ENCODE results near the gene WNK3.

WNK3 gene

DNA sequence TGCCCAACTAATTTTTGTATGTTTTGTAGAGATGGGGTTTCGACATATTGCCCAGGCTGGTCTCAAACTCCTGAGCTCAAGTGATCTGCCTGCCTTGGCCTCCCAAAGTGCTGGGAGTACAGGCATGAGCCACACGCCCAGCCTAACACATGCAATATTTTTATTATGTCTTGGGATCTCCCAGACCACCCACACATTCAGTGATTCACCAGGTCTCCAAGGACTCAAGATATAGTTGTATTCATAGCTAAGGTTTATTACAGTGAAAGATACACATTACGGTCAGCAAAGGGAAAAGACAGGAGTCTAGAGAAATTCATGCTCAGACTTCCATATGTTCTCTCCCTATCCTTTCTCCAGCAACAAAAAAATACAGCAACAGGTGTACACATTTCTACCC is 149.3 kb downstream of the WNK3 start:
- no peak overlapping the region for H3K4me3 ChIP-seq (replicated peaks; ENCODE audit: low read depth, low read length)
- DNase-seq (ENCODE audit: extremely low read depth, low read depth): no peak
- no peak for TF ChIP-seq CTCF (IDR thresholded peaks at IDR 0.05; ENCODE audit: low read depth, low read length, missing control alignments)

DNA sequence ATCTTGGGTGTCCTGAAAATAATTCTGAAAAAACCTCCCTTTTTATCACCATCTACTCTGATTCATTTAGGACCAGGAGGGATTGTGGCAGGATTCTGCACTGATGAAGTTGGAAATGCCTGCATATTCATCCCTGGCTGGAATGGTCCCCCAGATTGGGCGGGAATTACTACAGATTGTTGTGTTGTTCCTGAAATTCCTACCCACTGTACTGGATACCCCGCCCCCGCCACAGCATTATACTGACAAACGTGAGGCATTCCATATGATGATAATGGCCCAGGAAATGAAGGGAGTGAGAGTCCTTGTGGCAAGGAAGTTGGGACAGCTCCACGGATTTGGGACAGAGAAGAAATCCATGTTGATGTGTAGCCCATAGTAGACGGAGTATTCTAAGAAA is 159.6 kb downstream of the WNK3 start:
- H3K4me3 ChIP-seq (replicated peaks; ENCODE audit: low read depth, low read length): no peak overlapping the region
- DNase-seq (ENCODE audit: extremely low read depth, low read depth): no peak
- TF ChIP-seq CTCF (IDR thresholded peaks at IDR 0.05; ENCODE audit: low read depth, low read length, missing control alignments): no peak

- H3K4me3 ChIP-seq (replicated peaks; ENCODE audit: low read depth, low read length): no peak overlapping the region
- no peak for TF ChIP-seq CTCF (IDR thresholded peaks at IDR 0.05; ENCODE audit: low read depth, low read length, missing control alignments)
- DNase-seq (ENCODE audit: extremely low read depth, low read depth): no peak
Observed at GRCh38 chrX:54194982-54195588, 162.8 kb downstream of the WNK3 start.

DNA sequence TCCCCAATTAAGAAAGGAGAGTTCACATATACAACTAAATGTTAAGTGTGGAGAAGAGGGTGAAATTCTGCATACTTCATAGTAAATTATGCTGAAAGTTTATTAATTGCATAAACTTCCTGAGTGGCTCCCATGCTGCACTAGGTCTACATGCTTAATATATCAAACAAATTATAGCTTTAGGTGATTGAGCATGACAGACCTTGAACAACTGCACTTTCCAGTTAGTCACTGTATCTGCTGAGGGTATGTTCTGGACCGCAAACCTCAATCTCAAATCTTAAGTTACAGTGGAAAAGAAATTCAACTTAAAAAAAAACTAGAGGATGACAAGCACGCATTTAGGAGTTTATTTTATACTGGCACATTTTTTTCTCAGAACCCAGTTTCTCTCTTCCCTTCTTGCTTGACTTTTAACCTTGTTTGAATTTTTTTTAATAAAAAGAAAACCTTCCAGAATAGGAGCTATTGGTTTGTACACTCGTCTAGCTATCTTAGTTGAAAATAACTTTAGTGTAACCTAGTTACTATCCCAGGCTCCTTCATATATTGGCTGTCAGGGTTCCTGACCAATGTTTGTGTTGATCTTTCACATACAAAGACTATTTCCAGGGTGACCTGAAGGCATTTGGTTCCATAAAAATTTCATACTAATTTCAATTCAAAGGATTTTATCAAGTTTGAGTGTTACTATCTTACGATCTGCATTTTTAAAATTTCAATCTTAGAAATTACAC is 164.6 kb downstream of the WNK3 start:
- DNase-seq (ENCODE audit: extremely low read depth, low read depth): no peak
- H3K4me3 ChIP-seq (replicated peaks; ENCODE audit: low read depth, low read length): no peak overlapping the region
- TF ChIP-seq CTCF (IDR thresholded peaks at IDR 0.05; ENCODE audit: low read depth, low read length, missing control alignments): no peak

DNA sequence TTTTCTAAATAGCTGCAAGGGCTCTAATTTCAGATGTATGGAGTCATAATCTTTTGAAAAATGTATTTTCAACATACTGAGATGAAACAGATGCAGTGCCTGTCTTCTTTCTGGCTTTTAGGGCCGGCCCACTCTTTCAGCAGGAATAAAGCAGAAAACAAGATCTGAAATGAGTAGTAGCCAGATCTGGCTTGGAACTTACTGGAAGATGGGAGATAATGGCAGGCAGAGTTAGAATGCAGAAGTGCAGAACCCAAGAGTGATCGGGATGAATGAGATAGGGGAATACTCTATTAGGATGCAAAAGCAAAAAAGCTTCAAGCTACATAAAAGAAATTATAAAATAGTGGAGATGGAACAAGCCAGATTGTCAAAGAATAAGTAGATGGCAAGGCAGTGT is 173.4 kb downstream of the WNK3 start:
- no peak for DNase-seq (ENCODE audit: extremely low read depth, low read depth)
- no peak overlapping the region for H3K4me3 ChIP-seq (replicated peaks; ENCODE audit: low read depth, low read length)
- no peak for TF ChIP-seq CTCF (IDR thresholded peaks at IDR 0.05; ENCODE audit: low read depth, low read length, missing control alignments)

DNA sequence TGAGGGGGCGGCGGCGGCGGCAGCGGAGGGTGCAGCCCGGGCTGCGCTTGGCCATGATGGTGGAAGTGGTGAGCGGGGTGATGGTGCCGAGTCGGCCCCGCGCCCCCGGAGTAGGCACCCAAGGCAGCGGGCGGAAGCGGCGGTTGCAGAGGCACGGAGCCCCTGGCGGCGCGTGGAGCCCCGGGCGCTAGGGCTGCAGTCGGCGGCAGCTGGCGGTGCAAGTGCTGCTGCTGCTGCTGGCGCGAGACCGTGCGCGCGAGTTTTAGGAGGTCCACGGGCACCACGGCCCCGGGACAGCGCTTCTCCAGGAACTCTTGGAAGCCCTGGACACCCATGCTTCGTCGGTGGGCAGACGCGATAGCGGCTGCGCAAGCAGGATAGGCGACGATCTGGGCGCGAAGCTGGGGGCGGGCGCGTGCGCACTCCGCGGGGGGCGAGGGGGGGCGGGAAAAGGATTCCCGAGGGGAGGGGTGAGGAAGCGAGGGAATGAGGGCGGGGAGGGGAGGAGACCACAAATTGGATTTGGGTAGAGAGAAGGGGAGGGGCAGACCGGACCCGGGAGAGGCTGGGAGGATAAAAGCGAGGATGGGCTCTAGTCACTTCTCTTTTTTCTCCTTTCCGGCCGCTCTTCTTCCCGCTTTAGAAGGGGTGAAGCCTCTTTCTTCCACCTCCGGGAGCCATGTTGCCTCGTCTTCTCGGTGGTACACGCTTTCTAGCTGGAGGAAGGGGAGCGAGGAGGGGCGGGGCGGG is 174.8 kb downstream of the WNK3 start, which contains the start of gene FAM120C:
Gene FAM120C (minus strand): TSS at position 391 of the 750 bp plus-strand sequence. CDS start 56 bp downstream, at position 335.
- TF ChIP-seq CTCF (IDR thresholded peaks at IDR 0.05; ENCODE audit: low read depth, low read length, missing control alignments): no peak
- no peak for DNase-seq (ENCODE audit: extremely low read depth, low read depth)
- H3K4me3 ChIP-seq (replicated peaks; ENCODE audit: low read depth, low read length): peak within 1 kb of the TSS; percentile 56

All from HFF-Myc (cell line).